ENCODE measurements around the gene ANXA10.
A peak's percentile ranks its signal among the peaks of the same experiment; 100 is the strongest.
"Not testable (repeated sequence)": the region's sequence is repeated elsewhere in the genome, so short reads cannot be mapped to it uniquely, and the experiment has no call there.

ANXA10 gene

DNA sequence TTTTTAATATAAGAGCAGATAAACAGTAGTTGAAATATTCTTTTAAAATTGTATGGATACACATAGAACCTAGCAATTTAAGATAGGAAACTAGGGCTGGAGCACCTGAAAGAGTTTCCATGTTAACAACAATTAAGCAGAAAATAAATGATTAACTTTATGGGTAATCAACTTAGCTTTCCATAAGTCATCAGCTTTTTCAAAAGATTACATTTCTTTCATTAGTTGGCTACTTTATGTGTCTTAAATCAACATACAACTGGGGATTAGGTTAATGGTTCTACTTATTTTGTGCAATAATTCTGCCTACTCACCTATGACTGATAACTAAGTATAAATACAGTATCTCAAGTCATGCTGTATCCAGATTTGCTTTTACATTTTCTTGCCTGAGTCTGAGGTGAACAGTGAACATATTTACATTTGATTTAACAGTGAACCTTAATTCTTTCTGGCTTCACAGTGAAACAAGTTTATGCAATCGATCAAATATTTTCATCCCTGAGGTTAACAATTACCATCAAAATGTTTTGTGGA is at the start of gene ANXA10:
Gene ANXA10, plus strand, starts transcription at position 362 of the 537 bp plus-strand sequence. Its CDS starts 164 bp downstream, at position 526.
- DNase-seq (ENCODE audit: low read depth in 2 of 2) = no peak

GRCh38 chr4:168045354-168045753 is 47.0 kb upstream of the ANXA10 start:
- no peak for DNase-seq (ENCODE audit: low read depth in 2 of 2)

DNA sequence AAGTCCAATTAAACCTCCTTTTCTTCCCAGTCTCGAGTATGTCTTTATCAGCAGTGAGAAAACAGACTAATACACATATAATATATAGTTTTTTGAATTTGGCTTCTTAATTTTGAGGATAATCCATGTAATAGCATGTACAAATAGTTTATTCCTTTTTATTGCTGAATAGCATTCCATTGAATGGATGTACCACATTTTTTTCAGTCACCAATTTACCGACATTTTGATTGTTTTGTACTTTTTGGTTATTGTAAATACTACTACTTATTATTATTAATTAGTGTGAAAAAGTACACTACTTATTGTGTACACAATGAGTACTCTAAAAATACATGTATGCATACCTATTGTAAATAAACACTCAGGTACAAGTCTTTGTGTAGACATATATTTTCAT is 42.3 kb upstream of the ANXA10 start:
- DNase-seq (ENCODE audit: low read depth in 2 of 2) = no peak

DNA sequence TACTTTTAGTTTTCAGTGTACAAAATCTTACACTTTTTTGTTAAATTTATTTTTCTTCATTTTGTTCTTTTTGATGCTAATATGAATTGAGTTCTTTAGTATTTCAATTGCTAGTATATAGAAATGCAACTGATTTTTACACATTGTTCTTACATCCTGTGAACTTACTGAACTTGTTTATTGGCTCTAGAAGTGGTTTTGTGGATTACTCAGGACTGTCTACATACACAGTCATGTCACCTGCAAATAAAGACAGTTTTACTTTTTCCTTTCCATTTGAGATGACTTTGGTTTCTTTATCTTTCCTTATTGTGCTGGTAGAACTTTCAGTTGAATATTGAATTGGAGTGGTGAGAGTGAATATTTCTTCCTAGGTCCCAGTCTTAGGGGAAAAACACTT is 40.8 kb upstream of the ANXA10 start:
- no peak for DNase-seq (ENCODE audit: low read depth in 2 of 2)

GRCh38 chr4:168057412-168057811 is 34.9 kb upstream of the ANXA10 start:
- no peak for DNase-seq (ENCODE audit: low read depth in 2 of 2)

- no peak for DNase-seq (ENCODE audit: low read depth in 2 of 2)
Measured at GRCh38 chr4:168059251-168059650, 33.1 kb upstream of the ANXA10 start.

GRCh38 chr4:168063031-168063430 is 29.3 kb upstream of the ANXA10 start:
- no peak for DNase-seq (ENCODE audit: low read depth in 2 of 2)

GRCh38 chr4:168070903-168071302 is 21.4 kb upstream of the ANXA10 start:
- no peak for DNase-seq (ENCODE audit: low read depth in 2 of 2)

DNA sequence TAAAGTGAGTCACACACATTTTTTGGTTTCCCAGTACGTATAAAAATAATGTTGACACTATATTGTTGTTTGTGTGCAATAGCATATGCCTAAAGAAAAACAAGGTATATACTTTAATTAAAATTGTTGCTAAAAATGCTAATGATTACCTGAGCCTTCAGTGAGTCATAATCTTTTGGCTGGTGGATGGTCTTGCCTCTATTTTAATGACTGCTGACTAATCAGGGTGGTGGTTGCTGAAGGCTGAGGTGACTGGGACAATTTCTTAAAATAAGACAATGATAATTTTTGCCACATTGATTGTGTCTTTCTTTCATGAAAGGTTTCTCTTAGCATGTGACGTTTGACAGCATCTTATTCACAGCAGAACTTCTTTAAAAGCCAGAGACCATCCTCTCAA is 21.0 kb upstream of the ANXA10 start:
- no peak for DNase-seq (ENCODE audit: low read depth in 2 of 2)

- no peak for DNase-seq (ENCODE audit: low read depth in 2 of 2)
Measured at GRCh38 chr4:168074861-168075260, 17.5 kb upstream of the ANXA10 start.

- peak in 1 of 2 donors; percentile 9 for DNase-seq (ENCODE audit: low read depth in 2 of 2)
Measured at GRCh38 chr4:168076989-168077725, 15.2 kb upstream of the ANXA10 start.

DNA sequence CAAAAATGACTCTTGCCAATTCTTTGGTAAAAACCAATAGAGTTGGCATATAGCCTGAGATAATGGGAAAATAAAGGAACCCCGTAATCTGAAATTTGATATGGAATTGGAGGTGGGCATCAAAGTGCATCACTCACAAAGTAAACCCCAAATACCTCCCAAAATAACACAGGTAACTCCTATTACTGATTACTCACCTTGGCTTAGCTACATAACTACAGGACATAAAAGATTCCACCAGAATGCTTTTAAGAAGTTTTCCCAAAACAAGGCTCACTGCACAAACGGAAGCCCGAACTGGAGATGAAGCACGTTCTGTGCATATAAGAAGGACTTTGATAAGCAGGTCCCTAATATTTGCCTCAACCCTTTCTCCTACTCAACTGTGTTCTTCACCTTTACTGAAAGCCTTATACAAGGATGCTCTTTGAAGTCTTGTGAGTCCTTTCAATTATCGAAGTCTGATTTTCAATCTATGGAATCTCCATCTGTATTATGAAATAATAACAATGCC is 14.6 kb upstream of the ANXA10 start:
- no peak for DNase-seq (ENCODE audit: low read depth in 2 of 2)

- DNase-seq (ENCODE audit: low read depth in 2 of 2) = no peak
Measured at GRCh38 chr4:168082379-168082778, 10.0 kb upstream of the ANXA10 start.

DNA sequence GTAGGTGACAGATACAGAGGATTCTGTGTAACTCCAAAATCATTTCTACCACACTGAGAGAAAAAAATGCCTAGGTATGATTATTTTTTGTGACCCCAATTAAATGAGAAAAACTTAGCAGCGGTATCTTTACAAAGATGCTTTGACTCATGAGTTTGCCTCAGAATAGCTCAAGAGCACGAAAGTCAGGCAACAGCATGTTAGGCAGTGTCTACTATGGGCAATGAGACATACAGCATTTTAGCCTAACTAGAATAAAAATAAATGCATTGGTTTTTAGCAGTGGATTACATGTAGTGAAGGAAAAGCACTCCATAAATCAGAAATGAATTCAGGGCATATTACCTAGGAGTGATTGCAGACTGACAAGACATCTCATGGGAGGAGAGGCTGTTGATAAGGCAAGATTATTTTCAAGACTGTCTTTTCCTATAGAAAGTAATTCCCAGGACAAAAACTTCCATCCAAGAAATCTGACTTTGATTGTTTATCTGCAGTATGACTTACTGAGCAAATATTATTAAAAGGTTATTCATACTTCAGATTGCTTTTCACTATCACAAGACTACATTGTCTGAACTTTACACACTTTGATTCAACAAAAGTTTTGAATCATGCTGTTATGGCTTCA is 3.6 kb downstream of the ANXA10 start:
- DNase-seq (ENCODE audit: low read depth in 2 of 2) = no peak

GRCh38 chr4:168096407-168096784 is 4.1 kb downstream of the ANXA10 start:
- DNase-seq (ENCODE audit: low read depth in 2 of 2) = no peak

DNA sequence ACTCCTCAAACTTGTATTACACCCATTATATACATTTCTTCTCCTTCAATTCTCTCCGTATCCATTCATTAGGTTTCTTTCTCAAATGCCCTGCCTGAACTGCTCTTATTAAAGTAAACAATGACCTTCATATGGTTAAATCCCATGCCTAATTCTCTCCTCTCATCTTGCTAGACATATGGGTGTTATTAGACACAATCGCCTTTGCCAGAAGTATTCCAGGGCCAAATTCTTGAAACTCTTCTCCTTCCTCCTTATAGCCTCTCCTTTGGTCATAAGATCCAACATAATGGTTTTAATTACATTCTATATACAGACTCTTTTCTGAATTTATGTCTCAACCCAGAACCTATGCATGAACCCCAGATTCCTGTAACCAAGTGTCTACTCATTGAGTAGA is 4.8 kb downstream of the ANXA10 start:
- no peak for DNase-seq (ENCODE audit: low read depth in 2 of 2)

GRCh38 chr4:168098248-168098717 is 5.9 kb downstream of the ANXA10 start:
- DNase-seq (ENCODE audit: low read depth in 2 of 2) = no peak

DNA sequence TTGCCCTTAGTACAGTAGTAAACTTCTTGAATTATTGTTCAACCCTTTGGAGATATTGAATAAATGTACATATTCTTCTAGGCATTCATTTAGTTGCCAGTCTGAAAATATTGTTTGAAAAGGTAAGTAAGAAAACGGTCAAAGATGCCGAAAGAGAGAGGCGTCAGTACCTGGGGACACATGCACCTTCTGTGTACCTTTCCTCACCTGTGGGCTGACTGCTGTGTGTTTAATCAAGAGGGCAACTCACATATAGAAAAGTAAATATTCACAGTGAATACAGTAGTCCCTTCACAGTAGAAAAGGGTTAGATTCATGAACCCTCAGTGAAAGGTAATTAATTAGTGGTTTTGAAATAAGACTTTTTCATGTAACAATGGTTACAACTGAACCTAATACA is 6.9 kb downstream of the ANXA10 start:
- DNase-seq (ENCODE audit: low read depth in 2 of 2) = no peak

DNA sequence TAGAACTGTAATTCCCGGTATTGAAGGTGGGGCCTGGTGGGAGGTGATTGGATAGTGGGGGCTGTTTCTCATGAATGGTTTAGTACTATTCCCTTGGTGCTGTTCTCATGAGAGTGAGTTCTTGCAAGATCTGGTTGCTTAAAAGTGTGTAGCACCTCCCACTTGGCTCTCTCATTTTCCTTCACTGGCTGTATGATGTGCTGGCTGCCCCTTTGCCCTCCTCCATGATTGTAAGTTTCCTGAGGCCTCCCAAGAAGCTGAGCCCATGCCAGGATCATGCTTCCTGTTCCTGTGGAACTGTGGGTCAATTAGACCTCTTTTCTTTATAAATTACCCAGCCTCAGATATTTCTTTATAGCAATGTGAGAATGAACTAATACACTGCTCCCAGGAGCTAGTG is 8.7 kb downstream of the ANXA10 start:
- no peak for DNase-seq (ENCODE audit: low read depth in 2 of 2)

- no peak for DNase-seq (ENCODE audit: low read depth in 2 of 2)
Measured at GRCh38 chr4:168102403-168102802, 10.1 kb downstream of the ANXA10 start.

- no peak for DNase-seq (ENCODE audit: low read depth in 2 of 2)
Measured at GRCh38 chr4:168109527-168109926, 17.2 kb downstream of the ANXA10 start.

GRCh38 chr4:168113059-168113458 is 20.7 kb downstream of the ANXA10 start:
- DNase-seq (ENCODE audit: low read depth in 2 of 2) = not testable (repeated sequence)

GRCh38 chr4:168118116-168118655 is 25.8 kb downstream of the ANXA10 start:
- DNase-seq (ENCODE audit: low read depth in 2 of 2) = no peak

Data from stimulated activated CD4-positive, alpha-beta T cell treated with anti-CD3 and anti-CD28 coated beads, Interleukin-1b, Interleukin-23, amount 100 ng/mL, for 1 hour (primary cell).